B cell (primary cell): ENCODE data around the gene RPL10A.

ENCODE experiments used
- CTCF ChIP-seq: fragments of 200-600 bp; IDR thresholded peaks from one replicate; pipeline ENCODE4 v1.8.0; 2022; ENCODE audit warnings: antibody characterized with exemption, mild to moderate bottlenecking
- EZH2 ChIP-seq: IDR thresholded peaks from 2 replicates; pipeline ENCODE4 v1.6.1; 2012; ENCODE audit warnings: borderline replicate concordance, low read depth, mild to moderate bottlenecking, moderate library complexity, low read length; ENCODE audit not compliant: insufficient read depth, poor library complexity, severe bottlenecking

DNA sequence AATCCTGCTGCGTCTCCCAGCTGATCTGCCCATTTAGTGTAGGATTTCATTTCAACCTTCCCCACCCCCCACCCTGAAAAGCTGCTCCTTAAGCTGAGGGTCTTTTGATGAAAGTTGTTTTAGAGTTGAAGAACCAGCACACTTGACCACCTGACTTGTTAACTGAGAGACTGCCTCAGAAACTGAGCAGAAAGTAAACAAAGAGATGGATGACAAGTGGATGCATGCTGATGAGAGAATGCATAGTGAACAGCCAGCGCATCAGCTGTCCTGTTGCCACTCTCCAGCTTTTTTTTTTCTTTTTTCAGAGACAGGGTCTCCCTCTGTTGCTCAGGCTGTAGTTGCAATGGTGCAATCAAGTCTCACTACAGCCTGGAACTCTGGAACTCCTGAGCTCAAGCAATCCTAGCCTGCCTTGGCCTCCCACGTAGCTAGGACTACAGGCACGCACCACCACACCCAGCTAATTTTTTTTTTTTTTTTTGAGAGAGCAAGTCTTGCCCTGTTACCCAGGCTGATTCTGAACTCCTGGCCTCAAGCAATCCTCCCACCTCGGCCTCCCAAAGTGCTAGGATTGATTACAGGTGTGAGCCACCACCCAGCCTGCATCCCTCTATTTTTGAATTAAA lies 9.5 kb downstream of the RPL10A start:
- no peak for TF ChIP-seq CTCF
- no peak for TF ChIP-seq EZH2
